ENCODE data around the gene SQOR.

Gene SQOR

GRCh38 chr15:45669422-45669821 is 34.6 kb downstream of the SQOR start:
- no peak overlapping the region for H3K4me3 ChIP-seq (ENCODE audit: low read depth in 1 of 5, low read length in 5 of 5)
- H3K9me3 ChIP-seq (ENCODE audit: control insufficient read depth in 5 of 5, low read length in 5 of 5): peaks cover 0 to 2% (median 0%) of the 10 kb centered on the region in 5 donors
- no peak overlapping the region for H3K27ac ChIP-seq (ENCODE audit: low read depth, low read length)
- H3K4me1 ChIP-seq (ENCODE audit: control insufficient read depth in 5 of 5, insufficient read depth in 5 of 5, low read length in 5 of 5): peaks cover 0 to 14% (median 0%) of the 10 kb centered on the region in 5 donors
- H3K9ac ChIP-seq (ENCODE audit: low read length in 5 of 5): no peak overlapping the region
- H3K27me3 ChIP-seq (ENCODE audit: control insufficient read depth in 5 of 5, insufficient read depth in 4 of 5, low read length in 5 of 5): no peaks in the 10 kb centered on the region
- H3K36me3 ChIP-seq (ENCODE audit: control insufficient read depth in 5 of 5, insufficient read depth in 5 of 5, low read length in 5 of 5): peaks cover 10 to 57% (median 30%) of the 10 kb centered on the region in 5 donors

GRCh38 chr15:45670091-45670490 is 35.3 kb downstream of the SQOR start:
- Histone ChIP-seq H3K9me3 (ENCODE audit: control insufficient read depth in 5 of 5, low read length in 5 of 5) (peaks cover 0 to 2% (median 0%) of the 10 kb centered on the region in 5 donors), H3K4me1 (ENCODE audit: control insufficient read depth in 5 of 5, insufficient read depth in 5 of 5, low read length in 5 of 5) (peaks cover 0 to 14% (median 0%) of the 10 kb centered on the region in 5 donors), H3K9ac (ENCODE audit: low read length in 5 of 5) (no peak overlapping the region), H3K27me3 (ENCODE audit: control insufficient read depth in 5 of 5, insufficient read depth in 4 of 5, low read length in 5 of 5) (no peaks in the 10 kb centered on the region), H3K4me3 (ENCODE audit: low read depth in 1 of 5, low read length in 5 of 5) (peak overlapping the region in 1 of 5 donors; percentile 6), H3K27ac (ENCODE audit: low read depth, low read length) (no peak overlapping the region), H3K36me3 (ENCODE audit: control insufficient read depth in 5 of 5, insufficient read depth in 5 of 5, low read length in 5 of 5) (peaks cover 13 to 58% (median 33%) of the 10 kb centered on the region in 5 donors)

GRCh38 chr15:45670511-45670910 is 35.7 kb downstream of the SQOR start:
- H3K27ac ChIP-seq (ENCODE audit: low read depth, low read length): no peak overlapping the region
- no peak overlapping the region for H3K9ac ChIP-seq (ENCODE audit: low read length in 5 of 5)
- H3K27me3 ChIP-seq (ENCODE audit: control insufficient read depth in 5 of 5, insufficient read depth in 4 of 5, low read length in 5 of 5): no peaks in the 10 kb centered on the region
- H3K36me3 ChIP-seq (ENCODE audit: control insufficient read depth in 5 of 5, insufficient read depth in 5 of 5, low read length in 5 of 5): peaks cover 14 to 62% (median 33%) of the 10 kb centered on the region in 5 donors
- peaks cover 0 to 2% (median 0%) of the 10 kb centered on the region in 5 donors for H3K9me3 ChIP-seq (ENCODE audit: control insufficient read depth in 5 of 5, low read length in 5 of 5)
- peaks cover 0 to 14% (median 0%) of the 10 kb centered on the region in 5 donors for H3K4me1 ChIP-seq (ENCODE audit: control insufficient read depth in 5 of 5, insufficient read depth in 5 of 5, low read length in 5 of 5)
- H3K4me3 ChIP-seq (ENCODE audit: low read depth in 1 of 5, low read length in 5 of 5): no peak overlapping the region

GRCh38 chr15:45674677-45675076 is 39.8 kb downstream of the SQOR start:
- no peaks in the 10 kb centered on the region for H3K9me3 ChIP-seq (ENCODE audit: control insufficient read depth in 5 of 5, low read length in 5 of 5)
- H3K27ac ChIP-seq (ENCODE audit: low read depth, low read length): no peak overlapping the region
- H3K4me3 ChIP-seq (ENCODE audit: low read depth in 1 of 5, low read length in 5 of 5): no peak overlapping the region
- H3K27me3 ChIP-seq (ENCODE audit: control insufficient read depth in 5 of 5, insufficient read depth in 4 of 5, low read length in 5 of 5): no peaks in the 10 kb centered on the region
- H3K9ac ChIP-seq (ENCODE audit: low read length in 5 of 5): no peak overlapping the region
- H3K36me3 ChIP-seq (ENCODE audit: control insufficient read depth in 5 of 5, insufficient read depth in 5 of 5, low read length in 5 of 5): peaks cover 23 to 74% (median 48%) of the 10 kb centered on the region in 5 donors
- H3K4me1 ChIP-seq (ENCODE audit: control insufficient read depth in 5 of 5, insufficient read depth in 5 of 5, low read length in 5 of 5): peaks cover 0 to 13% (median 0%) of the 10 kb centered on the region in 5 donors

GRCh38 chr15:45677797-45678196 is 43.0 kb downstream of the SQOR start:
- Histone ChIP-seq H3K27ac (ENCODE audit: low read depth, low read length) (no peak overlapping the region), H3K4me1 (ENCODE audit: control insufficient read depth in 5 of 5, insufficient read depth in 5 of 5, low read length in 5 of 5) (no peaks in the 10 kb centered on the region), H3K9me3 (ENCODE audit: control insufficient read depth in 5 of 5, low read length in 5 of 5) (no peaks in the 10 kb centered on the region), H3K36me3 (ENCODE audit: control insufficient read depth in 5 of 5, insufficient read depth in 5 of 5, low read length in 5 of 5) (peaks cover 32 to 82% (median 56%) of the 10 kb centered on the region in 5 donors), H3K4me3 (ENCODE audit: low read depth in 1 of 5, low read length in 5 of 5) (no peak overlapping the region), H3K9ac (ENCODE audit: low read length in 5 of 5) (no peak overlapping the region), H3K27me3 (ENCODE audit: control insufficient read depth in 5 of 5, insufficient read depth in 4 of 5, low read length in 5 of 5) (no peaks in the 10 kb centered on the region)

- Histone ChIP-seq H3K27ac (ENCODE audit: low read depth, low read length) (no peak overlapping the region), H3K4me3 (ENCODE audit: low read depth in 1 of 5, low read length in 5 of 5) (no peak overlapping the region), H3K27me3 (ENCODE audit: control insufficient read depth in 5 of 5, insufficient read depth in 4 of 5, low read length in 5 of 5) (no peaks in the 10 kb centered on the region), H3K9me3 (ENCODE audit: control insufficient read depth in 5 of 5, low read length in 5 of 5) (no peaks in the 10 kb centered on the region), H3K4me1 (ENCODE audit: control insufficient read depth in 5 of 5, insufficient read depth in 5 of 5, low read length in 5 of 5) (no peaks in the 10 kb centered on the region), H3K9ac (ENCODE audit: low read length in 5 of 5) (no peak overlapping the region), H3K36me3 (ENCODE audit: control insufficient read depth in 5 of 5, insufficient read depth in 5 of 5, low read length in 5 of 5) (peaks cover 35 to 80% (median 57%) of the 10 kb centered on the region in 5 donors)
These were observed 43.8 kb downstream of the SQOR start for GRCh38 chr15:45678459-45679178.

GRCh38 chr15:45684533-45684932 is 49.7 kb downstream of the SQOR start:
- H3K9ac ChIP-seq (ENCODE audit: low read length in 5 of 5): no peak overlapping the region
- H3K4me3 ChIP-seq (ENCODE audit: low read depth in 1 of 5, low read length in 5 of 5): no peak overlapping the region
- no peak overlapping the region for H3K27ac ChIP-seq (ENCODE audit: low read depth, low read length)
- peaks cover 19 to 85% (median 52%) of the 10 kb centered on the region in 5 donors for H3K36me3 ChIP-seq (ENCODE audit: control insufficient read depth in 5 of 5, insufficient read depth in 5 of 5, low read length in 5 of 5)
- no peaks in the 10 kb centered on the region for H3K9me3 ChIP-seq (ENCODE audit: control insufficient read depth in 5 of 5, low read length in 5 of 5)
- no peaks in the 10 kb centered on the region for H3K27me3 ChIP-seq (ENCODE audit: control insufficient read depth in 5 of 5, insufficient read depth in 4 of 5, low read length in 5 of 5)
- H3K4me1 ChIP-seq (ENCODE audit: control insufficient read depth in 5 of 5, insufficient read depth in 5 of 5, low read length in 5 of 5): no peaks in the 10 kb centered on the region

- no peaks in the 10 kb centered on the region for H3K27me3 ChIP-seq (ENCODE audit: control insufficient read depth in 5 of 5, insufficient read depth in 4 of 5, low read length in 5 of 5)
- no peak overlapping the region for H3K9ac ChIP-seq (ENCODE audit: low read length in 5 of 5)
- H3K9me3 ChIP-seq (ENCODE audit: control insufficient read depth in 5 of 5, low read length in 5 of 5): no peaks in the 10 kb centered on the region
- no peak overlapping the region for H3K4me3 ChIP-seq (ENCODE audit: low read depth in 1 of 5, low read length in 5 of 5)
- peaks cover 20 to 80% (median 60%) of the 10 kb centered on the region in 5 donors for H3K36me3 ChIP-seq (ENCODE audit: control insufficient read depth in 5 of 5, insufficient read depth in 5 of 5, low read length in 5 of 5)
- no peak overlapping the region for H3K27ac ChIP-seq (ENCODE audit: low read depth, low read length)
- no peaks in the 10 kb centered on the region for H3K4me1 ChIP-seq (ENCODE audit: control insufficient read depth in 5 of 5, insufficient read depth in 5 of 5, low read length in 5 of 5)
These were observed 54.8 kb downstream of the SQOR start for GRCh38 chr15:45689616-45690015.

GRCh38 chr15:45690581-45691260 is 55.9 kb downstream of the SQOR start:
- no peak overlapping the region for H3K4me3 ChIP-seq (ENCODE audit: low read depth in 1 of 5, low read length in 5 of 5)
- no peak overlapping the region for H3K27ac ChIP-seq (ENCODE audit: low read depth, low read length)
- H3K4me1 ChIP-seq (ENCODE audit: control insufficient read depth in 5 of 5, insufficient read depth in 5 of 5, low read length in 5 of 5): no peaks in the 10 kb centered on the region
- H3K27me3 ChIP-seq (ENCODE audit: control insufficient read depth in 5 of 5, insufficient read depth in 4 of 5, low read length in 5 of 5): no peaks in the 10 kb centered on the region
- peaks cover 24 to 73% (median 52%) of the 10 kb centered on the region in 5 donors for H3K36me3 ChIP-seq (ENCODE audit: control insufficient read depth in 5 of 5, insufficient read depth in 5 of 5, low read length in 5 of 5)
- no peak overlapping the region for H3K9ac ChIP-seq (ENCODE audit: low read length in 5 of 5)
- no peaks in the 10 kb centered on the region for H3K9me3 ChIP-seq (ENCODE audit: control insufficient read depth in 5 of 5, low read length in 5 of 5)

- Histone ChIP-seq H3K9me3 (ENCODE audit: control insufficient read depth in 5 of 5, low read length in 5 of 5) (no peaks in the 10 kb centered on the region), H3K9ac (ENCODE audit: low read length in 5 of 5) (no peak overlapping the region), H3K4me3 (ENCODE audit: low read depth in 1 of 5, low read length in 5 of 5) (no peak overlapping the region)
These were observed 66.3 kb downstream of the SQOR start for GRCh38 chr15:45701108-45701507.

More at GRCh38 chr15:45701108-45701507, 66.3 kb downstream of the SQOR start:
- Histone ChIP-seq H3K4me1 (ENCODE audit: control insufficient read depth in 5 of 5, insufficient read depth in 5 of 5, low read length in 5 of 5) (peaks cover 0 to 15% (median 15%) of the 10 kb centered on the region in 5 donors), H3K27ac (ENCODE audit: low read depth, low read length) (no peak overlapping the region), H3K36me3 (ENCODE audit: control insufficient read depth in 5 of 5, insufficient read depth in 5 of 5, low read length in 5 of 5) (no peaks in the 10 kb centered on the region), H3K27me3 (ENCODE audit: control insufficient read depth in 5 of 5, insufficient read depth in 4 of 5, low read length in 5 of 5) (peaks cover 0 to 4% (median 0%) of the 10 kb centered on the region in 5 donors)

All from subcutaneous abdominal adipose tissue (tissue), 5 donors.